Stomach smooth muscle (tissue), 2 donors: ENCODE results near the gene SMAGP.
A peak's percentile ranks its signal among the peaks of the same experiment; 100 is the strongest.
"Not testable (repeated sequence)": the region's sequence is repeated elsewhere in the genome, so short reads cannot be mapped to it uniquely, and the experiment has no call there.

Source experiments
- H3K27ac ChIP-seq: one replicate; pipeline ENCODE4 v1.7.0; 2013; ENCODE audit warnings: mild to moderate bottlenecking, low read length, inconsistent platforms
- H3K27me3 ChIP-seq, 2 donors: one replicate each; pipeline ENCODE4 v1.7.0; 2013; ENCODE audit warnings: low read length in 2 of 2; ENCODE audit not compliant: insufficient read depth in 2 of 2, control insufficient read depth in 1 of 2
- H3K36me3 ChIP-seq, 2 donors: one replicate each; pipeline ENCODE4 v1.7.0; 2013; ENCODE audit warnings: low read length in 2 of 2; ENCODE audit not compliant: control insufficient read depth in 2 of 2, insufficient read depth in 2 of 2
- H3K4me1 ChIP-seq: one replicate; pipeline ENCODE4 v1.7.0; 2013; ENCODE audit warnings: low read length; ENCODE audit not compliant: control insufficient read depth, insufficient read depth
- H3K4me3 ChIP-seq, 2 donors: one replicate each; pipeline ENCODE4 v1.7.0; 2013; ENCODE audit warnings: low read length in 2 of 2
- H3K9ac ChIP-seq, 2 donors: one replicate each; pipeline ENCODE4 v1.7.0; 2013; ENCODE audit warnings: low read length in 2 of 2, mild to moderate bottlenecking in 1 of 2
- H3K9me3 ChIP-seq, 2 donors: one replicate each; pipeline ENCODE4 v1.7.0; 2013; ENCODE audit warnings: low read length in 2 of 2; ENCODE audit not compliant: control insufficient read depth in 2 of 2
- donor health status: healthy.
- donor health status: Pancreatic carcinoma.

The SMAGP gene, protein sequence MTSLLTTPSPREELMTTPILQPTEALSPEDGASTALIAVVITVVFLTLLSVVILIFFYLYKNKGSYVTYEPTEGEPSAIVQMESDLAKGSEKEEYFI

DNA sequence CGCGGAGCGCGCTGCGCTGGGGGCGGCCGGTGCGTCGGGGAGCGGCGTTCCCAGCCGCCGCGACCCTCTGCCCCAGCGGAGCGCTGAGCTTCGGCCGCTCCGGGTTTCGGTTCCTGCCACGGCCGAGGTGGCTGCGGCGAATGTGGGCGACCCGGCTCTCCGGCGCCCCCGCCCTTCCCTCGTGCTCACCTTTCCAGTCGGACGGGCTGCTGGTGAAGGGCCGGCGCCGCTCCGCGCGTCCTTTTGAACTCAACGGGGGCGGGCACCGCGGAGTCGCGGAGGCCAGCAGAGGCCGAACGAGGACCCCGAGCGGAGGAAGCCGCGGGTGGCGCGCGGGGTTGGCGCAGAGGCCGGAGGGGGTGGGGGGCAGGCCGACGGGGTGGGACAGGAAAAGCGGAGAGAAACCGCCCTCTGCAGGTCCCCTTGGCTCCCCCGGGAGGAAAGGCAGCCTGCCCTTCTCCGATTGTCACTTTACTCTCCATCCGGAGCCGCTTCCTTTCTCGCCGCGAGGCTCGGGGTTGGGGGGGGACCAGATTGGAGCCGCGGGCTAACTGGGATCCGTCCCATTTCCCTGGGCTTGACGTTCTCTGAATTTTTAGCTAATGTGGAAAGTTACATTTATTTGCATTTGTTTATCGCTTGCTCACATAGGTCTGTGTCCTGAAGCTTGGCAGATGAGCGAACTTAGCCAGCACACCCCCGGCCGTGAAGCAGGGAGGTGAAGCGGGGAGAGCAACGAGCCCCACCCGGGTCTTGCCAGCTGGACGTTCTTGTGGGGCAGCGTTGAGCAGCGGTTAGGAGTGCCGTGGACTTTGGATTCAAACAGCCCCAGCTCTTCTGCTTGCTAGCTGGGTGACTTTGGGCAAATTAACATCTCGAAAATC lies at the start of gene SMAGP:
Gene SMAGP (minus strand): TSS at position 349 of the 884 bp plus-strand sequence. CDS start 1,137 bp downstream, outside the sequence.
- H3K36me3 ChIP-seq: no peaks in the 10 kb centered on the region
- H3K9me3 ChIP-seq: no peaks in the 10 kb centered on the region
- peak within 1 kb of the TSS; percentile 60 to 78 for H3K4me3 ChIP-seq
- peaks cover 9% of the 10 kb centered on the region for H3K4me1 ChIP-seq
- H3K27ac ChIP-seq: no peak within 1 kb of the TSS
- peak within 1 kb of the TSS; percentile 26 to 42 for H3K9ac ChIP-seq
- peaks cover 9 to 14% of the 10 kb centered on the region in 2 donors for H3K27me3 ChIP-seq

DNA sequence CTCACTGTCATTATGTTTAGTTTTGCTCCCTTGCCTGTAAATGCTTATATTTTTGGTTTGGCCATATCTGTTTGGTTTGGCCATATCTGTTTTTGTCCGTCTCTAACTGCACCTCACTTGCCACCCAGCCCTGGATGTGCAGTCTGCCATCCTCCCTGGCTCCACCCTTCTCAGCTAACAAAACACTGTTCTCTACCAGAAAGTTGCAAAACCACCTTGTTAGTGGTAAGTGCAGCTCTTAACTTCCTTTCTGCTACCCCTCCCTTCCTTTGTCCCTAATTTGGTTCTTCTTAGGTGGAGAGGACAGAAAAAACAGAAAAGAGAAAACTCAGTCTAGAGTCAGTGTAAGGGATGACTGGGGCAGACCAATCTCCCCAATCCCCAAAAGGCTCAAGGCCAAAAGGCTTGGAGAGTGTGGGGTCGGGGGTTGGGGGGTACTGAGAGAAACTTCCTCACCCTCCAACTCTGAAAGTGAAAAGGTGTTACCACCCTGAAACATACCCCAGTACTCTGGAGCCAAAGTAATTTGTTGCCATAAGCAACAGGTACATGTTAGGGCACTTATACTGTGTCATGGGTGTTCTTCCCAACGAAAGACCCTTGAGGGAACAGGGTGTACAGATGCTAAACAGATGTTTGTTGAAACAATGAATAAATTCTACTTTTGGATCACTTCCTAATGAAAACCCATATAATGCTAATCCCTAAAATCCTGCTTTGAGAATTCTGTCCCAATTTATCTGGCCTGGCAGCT lies 48.8 kb upstream of the SMAGP start:
- Histone ChIP-seq H3K36me3 (no peaks in the 10 kb centered on the region), H3K27me3 (no peaks in the 10 kb centered on the region), H3K9ac (no peak overlapping the region), H3K9me3 (no peaks in the 10 kb centered on the region), H3K4me1 (no peaks in the 10 kb centered on the region), H3K4me3 (no peak overlapping the region), H3K27ac (no peak overlapping the region)

DNA sequence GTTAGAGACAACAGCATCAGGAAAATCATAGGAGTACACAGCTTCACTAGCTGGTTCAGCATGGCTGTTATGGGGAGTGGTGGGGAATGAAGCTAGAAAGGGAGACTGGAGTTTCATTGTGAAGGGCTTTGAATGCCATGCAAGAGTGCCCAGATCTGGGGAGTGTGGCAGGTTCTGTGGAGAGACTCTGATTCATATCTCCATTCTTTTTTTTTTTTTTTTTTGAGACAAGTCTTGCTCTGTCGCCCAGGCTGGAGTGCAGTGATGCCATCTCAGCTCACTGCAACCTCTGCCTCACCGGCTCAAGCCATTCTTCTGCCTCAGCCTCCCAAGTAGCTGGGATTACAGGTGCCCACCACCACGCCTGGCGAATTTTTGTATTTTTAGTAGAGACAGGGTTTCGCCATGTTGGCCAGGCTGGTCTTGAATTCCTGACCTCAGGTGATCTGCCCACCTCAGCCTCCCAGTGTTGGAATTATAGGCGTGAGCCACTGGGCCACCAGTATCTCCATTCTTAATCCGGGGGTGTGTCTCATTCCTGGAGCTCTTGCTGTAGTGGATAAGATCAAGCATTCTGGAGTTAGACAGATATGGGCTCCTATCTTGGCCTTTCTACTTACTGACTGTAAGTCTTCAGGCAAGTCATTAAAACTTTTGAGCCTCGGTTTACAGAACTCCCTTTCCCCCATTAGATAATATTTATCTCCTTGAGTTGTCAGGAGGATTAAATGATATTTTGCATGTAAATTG lies 48.0 kb upstream of the SMAGP start:
- not testable (repeated sequence) for H3K9ac ChIP-seq, H3K36me3 ChIP-seq, H3K4me1 ChIP-seq, H3K27ac ChIP-seq, H3K9me3 ChIP-seq, H3K27me3 ChIP-seq, H3K4me3 ChIP-seq

DNA sequence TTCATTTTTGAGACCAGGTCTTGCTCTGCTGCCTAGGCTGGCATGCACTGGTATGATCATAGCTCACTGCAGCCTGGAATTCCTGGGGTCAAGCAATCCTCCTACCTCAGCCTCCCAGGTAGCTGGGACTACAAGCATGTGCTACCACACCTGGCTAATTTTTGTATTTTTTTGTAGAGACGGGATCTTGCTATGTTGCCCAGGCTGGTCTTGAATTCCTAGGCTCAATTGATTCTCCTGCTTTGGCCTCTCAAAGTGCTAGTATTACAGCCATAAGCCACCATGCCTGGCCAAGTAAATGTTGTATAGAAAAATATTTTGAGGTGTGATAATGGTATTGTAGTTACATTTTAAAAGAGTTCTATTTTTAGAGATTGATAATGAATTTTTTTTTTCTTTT lies 41.2 kb upstream of the SMAGP start:
- H3K27me3 ChIP-seq: no peaks in the 10 kb centered on the region
- no peaks in the 10 kb centered on the region for H3K36me3 ChIP-seq
- H3K4me3 ChIP-seq: no peak overlapping the region

DNA sequence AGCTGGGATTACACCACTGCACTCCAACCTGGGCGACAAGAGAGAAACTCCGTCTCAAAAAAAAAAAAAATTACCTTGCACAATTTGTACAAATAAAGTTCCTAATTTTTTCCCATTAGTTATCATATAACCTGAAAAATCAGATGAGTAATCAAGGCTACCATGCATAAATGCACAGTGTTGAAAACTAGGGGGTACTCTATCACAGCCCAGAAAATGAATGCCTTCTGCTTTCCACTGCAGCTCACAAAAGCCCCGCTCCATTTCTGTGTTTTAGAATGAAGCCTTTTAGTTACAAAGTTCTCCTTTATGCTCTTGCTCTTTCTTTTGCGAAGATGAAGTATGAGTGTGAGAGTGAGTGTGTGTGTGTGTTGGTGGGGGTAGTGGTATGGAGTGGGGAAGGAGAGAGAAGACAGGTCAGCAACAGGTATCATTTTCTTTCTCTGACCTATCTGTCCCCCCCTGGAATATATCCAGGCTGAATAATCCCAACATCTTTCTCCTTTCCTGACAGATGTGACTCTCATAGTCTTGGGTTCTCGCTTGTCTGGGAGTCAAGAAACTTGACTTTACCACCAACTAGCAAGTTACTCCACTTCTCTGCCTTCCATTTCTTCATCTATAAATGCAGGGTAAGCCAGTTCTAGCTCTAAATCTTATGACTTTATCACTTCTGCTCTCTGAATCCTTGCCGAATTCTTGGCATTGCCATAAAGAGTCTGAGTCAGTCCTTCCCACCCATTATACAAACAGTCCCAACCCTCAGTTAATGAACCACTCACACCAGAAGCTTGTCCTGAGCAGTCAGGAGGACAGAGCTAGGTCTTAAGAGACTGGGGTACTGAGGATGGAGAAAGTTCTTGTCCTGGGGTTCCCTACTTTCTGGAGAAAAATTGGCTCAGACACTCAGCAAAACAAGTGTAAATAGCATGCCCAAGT lies 37.7 kb upstream of the SMAGP start:
- no peaks in the 10 kb centered on the region for H3K4me1 ChIP-seq
- H3K27ac ChIP-seq: no peak overlapping the region
- H3K36me3 ChIP-seq: no peaks in the 10 kb centered on the region
- H3K4me3 ChIP-seq: no peak overlapping the region
- no peaks in the 10 kb centered on the region for H3K9me3 ChIP-seq
- H3K9ac ChIP-seq: no peak overlapping the region
- H3K27me3 ChIP-seq: no peaks in the 10 kb centered on the region

More for the DNA sequence above, 41.2 kb upstream of the SMAGP start:
- Histone ChIP-seq H3K4me1 (no peaks in the 10 kb centered on the region), H3K9ac (no peak overlapping the region), H3K27ac (no peak overlapping the region), H3K9me3 (no peaks in the 10 kb centered on the region)

DNA sequence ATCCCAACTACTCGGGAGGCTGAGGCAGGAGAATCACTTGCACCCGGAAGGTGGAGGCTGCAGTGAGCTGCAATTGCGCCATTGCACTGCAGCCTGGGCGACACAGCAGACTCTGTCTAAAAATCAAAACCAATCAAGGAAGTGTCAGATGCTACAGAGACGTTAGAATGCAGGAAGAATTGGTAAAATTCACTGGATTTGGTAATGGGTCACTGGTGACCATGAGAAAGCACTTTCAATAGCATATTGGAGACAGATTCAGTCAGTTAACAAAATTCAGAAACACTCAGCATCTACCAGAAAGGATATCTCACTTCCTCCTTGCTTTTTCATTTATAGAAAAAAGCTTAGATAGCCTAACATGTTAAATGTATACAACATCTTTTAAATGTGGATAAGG lies 36.3 kb upstream of the SMAGP start:
- H3K9me3 ChIP-seq: no peaks in the 10 kb centered on the region
- H3K27me3 ChIP-seq: no peaks in the 10 kb centered on the region
- no peak overlapping the region for H3K4me3 ChIP-seq
- no peaks in the 10 kb centered on the region for H3K36me3 ChIP-seq
- no peak overlapping the region for H3K27ac ChIP-seq
- no peak overlapping the region for H3K9ac ChIP-seq
- H3K4me1 ChIP-seq: no peaks in the 10 kb centered on the region

DNA sequence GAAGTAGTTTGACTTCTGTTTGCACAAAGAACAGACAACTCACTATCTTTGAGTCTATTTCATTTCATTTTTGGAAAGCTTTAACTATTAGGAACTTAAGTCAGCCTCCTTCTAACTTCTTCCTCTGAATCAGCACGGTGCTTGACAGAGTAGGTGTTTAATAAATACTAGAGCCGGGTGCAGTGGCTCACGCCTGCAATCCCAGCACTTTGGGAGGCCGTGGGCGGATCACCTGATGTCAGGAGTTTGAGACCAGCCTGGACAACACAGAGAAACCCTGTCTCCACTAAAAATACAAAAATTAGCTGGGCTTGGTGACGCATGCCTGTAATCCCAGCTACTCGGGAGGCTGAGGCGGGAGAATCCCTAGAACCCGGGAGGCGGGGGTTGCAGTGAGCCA lies 30.6 kb upstream of the SMAGP start:
- not testable (repeated sequence) for H3K9me3 ChIP-seq, H3K4me3 ChIP-seq, H3K4me1 ChIP-seq, H3K9ac ChIP-seq, H3K27ac ChIP-seq, H3K27me3 ChIP-seq, H3K36me3 ChIP-seq

DNA sequence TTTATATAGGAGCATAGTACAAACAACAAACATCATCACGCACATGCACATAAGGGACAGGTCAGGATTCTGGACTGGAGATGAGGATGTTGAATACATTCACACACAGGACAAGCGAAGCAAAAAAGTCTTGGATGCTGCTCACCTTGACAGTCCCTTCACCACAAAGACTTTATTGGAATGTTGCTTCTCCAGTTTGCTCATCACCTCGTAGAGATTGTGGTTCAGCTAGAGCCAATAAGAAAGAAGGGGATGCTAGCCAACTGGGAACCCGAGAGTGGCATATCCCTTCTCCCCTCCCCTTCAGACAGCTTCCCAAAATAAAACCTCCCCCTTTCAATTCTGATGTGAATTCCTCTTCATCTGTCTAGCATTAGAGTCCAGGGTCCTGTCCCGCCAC lies 25.4 kb upstream of the SMAGP start:
- Histone ChIP-seq H3K4me3 (no peak overlapping the region), H3K9me3 (no peaks in the 10 kb centered on the region), H3K27me3 (no peaks in the 10 kb centered on the region), H3K27ac (no peak overlapping the region), H3K4me1 (no peaks in the 10 kb centered on the region), H3K9ac (no peak overlapping the region), H3K36me3 (no peaks in the 10 kb centered on the region)

DNA sequence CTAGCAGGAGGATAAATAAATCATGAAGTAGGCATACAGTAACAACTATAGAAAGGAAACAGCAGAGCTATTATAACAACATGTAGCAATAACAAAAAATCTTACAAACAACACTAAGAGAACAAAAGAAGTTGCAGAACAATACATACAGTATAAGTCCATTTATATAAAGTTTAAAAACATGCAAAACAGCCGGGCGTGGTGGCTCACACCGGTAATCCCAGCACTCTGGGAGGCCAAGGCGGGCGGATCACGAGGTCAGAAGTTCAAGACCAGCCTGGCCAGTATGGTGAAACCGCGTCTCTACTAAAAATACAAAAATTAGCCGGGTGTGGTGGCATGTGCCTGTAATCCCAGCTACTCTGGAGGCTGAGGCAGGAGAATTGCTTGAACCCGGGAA lies 23.9 kb upstream of the SMAGP start:
- H3K27ac ChIP-seq, H3K36me3 ChIP-seq, H3K27me3 ChIP-seq, H3K9me3 ChIP-seq, H3K9ac ChIP-seq, H3K4me1 ChIP-seq, H3K4me3 ChIP-seq: not testable (repeated sequence)

DNA sequence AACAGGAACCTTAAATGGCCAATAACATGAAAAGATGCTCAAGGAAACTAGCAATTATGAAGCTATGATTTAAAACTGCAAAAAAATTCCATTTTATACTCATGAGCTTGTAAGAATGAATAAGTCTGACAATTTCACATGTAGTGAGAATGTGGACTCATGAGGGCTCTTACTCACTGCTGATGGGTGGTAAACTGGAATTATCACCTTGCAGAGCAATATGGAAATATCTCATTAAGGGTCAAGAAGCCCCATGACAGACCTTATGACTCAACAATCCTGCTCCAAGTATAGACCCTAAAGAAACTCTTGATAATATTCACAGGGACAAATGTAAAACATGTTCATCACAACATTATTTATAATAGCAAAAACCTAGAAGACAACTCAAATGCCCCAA lies 23.5 kb upstream of the SMAGP start:
- no peaks in the 10 kb centered on the region for H3K4me1 ChIP-seq
- H3K9me3 ChIP-seq: no peaks in the 10 kb centered on the region
- no peaks in the 10 kb centered on the region for H3K27me3 ChIP-seq
- H3K4me3 ChIP-seq: no peak overlapping the region
- H3K36me3 ChIP-seq: no peaks in the 10 kb centered on the region
- H3K9ac ChIP-seq: no peak overlapping the region
- H3K27ac ChIP-seq: no peak overlapping the region
